Neuron (in vitro differentiated cells): ENCODE data around the gene PGRMC2.

Source experiments
- H2AFZ ChIP-seq: one replicate; pipeline ENCODE4 v1.6.1; 2013; ENCODE audit warnings: low read depth, mild to moderate bottlenecking, inconsistent platforms, low read length, moderate library complexity
- H3K27me3 ChIP-seq: one replicate; pipeline ENCODE4 v1.6.1; 2013; ENCODE audit warnings: low read length; ENCODE audit not compliant: insufficient read depth
- H3K36me3 ChIP-seq: one replicate; pipeline ENCODE4 v1.6.1; 2013; ENCODE audit warnings: low read length; ENCODE audit not compliant: insufficient read depth
- H3K4me1 ChIP-seq: one replicate; pipeline ENCODE4 v1.6.1; 2013; ENCODE audit warnings: low read length; ENCODE audit not compliant: insufficient read depth
- H3K4me3 ChIP-seq: 2 replicates; pipeline ENCODE4 v1.5.1; 2013; ENCODE audit warnings: mild to moderate bottlenecking, low read length, moderate library complexity
- H3K9me3 ChIP-seq: one replicate; pipeline ENCODE4 v1.6.1; 2013; ENCODE audit warnings: low read length

The PGRMC2 gene

DNA sequence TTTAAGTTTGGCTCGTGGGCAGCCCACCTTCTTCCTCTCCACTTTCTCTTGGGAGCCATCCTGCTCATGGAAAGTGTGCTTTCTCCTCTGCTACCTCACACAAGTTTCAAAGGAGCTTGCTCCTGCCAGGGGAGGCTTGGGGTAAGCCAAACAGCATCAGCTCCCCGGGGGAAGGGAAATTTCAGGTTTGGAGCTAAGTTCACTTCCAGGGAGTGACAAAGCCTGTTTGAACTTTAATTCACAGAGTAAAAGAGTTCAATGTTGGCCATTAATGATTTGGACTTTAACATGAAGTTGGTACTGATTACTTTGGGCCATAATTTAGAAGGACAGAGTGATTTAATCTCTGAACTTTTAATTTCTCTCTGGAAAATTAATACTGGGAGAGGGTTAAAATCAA, 4.7 kb upstream of the PGRMC2 start:
- Histone ChIP-seq H3K9me3 (no peaks in the 10 kb centered on the region), H3K36me3 (no peaks in the 10 kb centered on the region), H3K4me1 (peaks cover 2% of the 10 kb centered on the region), H2AFZ (no peak overlapping the region), H3K27me3 (no peaks in the 10 kb centered on the region), H3K4me3 (no peak overlapping the region)

DNA sequence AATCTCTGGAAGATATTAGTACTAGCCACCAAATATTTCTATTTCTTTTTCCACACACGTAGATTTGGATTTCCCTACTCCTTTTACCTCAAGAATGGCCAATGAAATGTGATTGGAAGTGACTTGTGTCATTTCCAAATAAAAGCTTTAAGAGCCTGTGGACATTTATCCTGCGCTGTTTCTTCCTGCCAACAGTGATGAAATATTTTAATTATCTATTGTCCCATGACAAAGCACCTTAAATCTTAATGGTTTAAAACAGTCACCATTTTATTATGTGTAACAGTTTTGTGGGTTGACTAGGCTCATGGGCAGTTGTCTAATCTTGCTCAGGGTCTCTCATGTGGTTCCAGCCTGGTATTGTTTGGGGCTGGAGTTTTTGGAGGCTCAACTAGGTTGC, 3.5 kb upstream of the PGRMC2 start:
- Histone ChIP-seq H2AFZ (no peak overlapping the region), H3K9me3 (no peaks in the 10 kb centered on the region), H3K27me3 (no peaks in the 10 kb centered on the region), H3K36me3 (no peaks in the 10 kb centered on the region), H3K4me3 (no peak overlapping the region), H3K4me1 (peaks cover 6% of the 10 kb centered on the region)

DNA sequence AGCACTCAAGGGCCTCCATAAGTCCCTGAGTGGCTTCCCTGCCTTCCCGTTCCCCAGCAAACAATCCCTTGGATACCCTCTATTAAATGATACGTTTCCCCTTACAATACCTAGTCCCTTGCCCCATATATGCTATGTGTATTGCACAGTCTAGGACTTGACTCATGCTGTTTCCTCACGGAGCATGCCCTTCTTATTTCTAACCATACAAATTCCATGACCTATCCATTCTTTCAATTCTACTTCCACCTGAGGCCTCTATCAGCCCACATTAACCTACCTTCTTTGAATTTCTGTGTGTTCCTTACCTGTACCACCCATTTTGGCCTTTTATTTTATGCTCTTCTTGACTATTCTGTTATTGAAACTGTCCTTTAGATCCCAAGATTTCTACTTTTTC, 2.9 kb upstream of the PGRMC2 start:
- Histone ChIP-seq H3K9me3 (no peaks in the 10 kb centered on the region), H3K4me1 (peaks cover 7% of the 10 kb centered on the region), H3K36me3 (no peaks in the 10 kb centered on the region), H2AFZ (no peak overlapping the region), H3K4me3 (no peak overlapping the region), H3K27me3 (no peaks in the 10 kb centered on the region)

DNA sequence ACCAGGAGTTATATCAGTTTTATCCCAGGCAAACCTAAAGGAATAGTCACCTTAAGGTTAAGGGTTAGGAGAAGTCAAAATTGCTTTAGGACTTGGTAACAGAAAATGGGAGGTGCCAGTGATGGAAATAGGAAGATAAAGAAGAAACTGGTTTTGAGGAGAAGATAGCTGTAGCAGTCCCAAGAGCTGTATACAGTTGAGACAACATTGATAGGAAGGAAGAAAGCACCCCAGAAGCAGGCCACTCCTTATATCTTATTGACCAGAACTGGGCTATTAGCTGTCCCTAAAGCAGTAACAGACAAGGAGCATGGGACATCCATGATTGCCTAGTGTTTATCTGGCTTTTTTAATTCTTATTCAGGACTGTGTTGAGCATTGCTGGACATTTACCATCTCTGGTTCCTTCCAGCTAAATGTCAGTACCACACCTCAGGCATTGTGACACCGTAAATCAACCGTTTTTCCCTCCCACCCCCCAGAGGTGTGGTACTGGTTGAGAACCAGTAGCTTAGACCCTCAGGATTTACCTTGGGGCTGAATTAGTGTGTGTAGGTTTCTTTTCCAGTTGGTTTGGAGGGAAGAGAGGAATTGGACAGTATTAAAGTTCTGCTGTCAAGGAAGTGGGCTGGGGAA, 2.0 kb upstream of the PGRMC2 start:
- no peak overlapping the region for H2AFZ ChIP-seq
- no peaks in the 10 kb centered on the region for H3K36me3 ChIP-seq
- no peaks in the 10 kb centered on the region for H3K27me3 ChIP-seq
- no peak overlapping the region for H3K4me3 ChIP-seq
- H3K9me3 ChIP-seq, result no peaks in the 10 kb centered on the region
- peaks cover 9% of the 10 kb centered on the region for H3K4me1 ChIP-seq

DNA sequence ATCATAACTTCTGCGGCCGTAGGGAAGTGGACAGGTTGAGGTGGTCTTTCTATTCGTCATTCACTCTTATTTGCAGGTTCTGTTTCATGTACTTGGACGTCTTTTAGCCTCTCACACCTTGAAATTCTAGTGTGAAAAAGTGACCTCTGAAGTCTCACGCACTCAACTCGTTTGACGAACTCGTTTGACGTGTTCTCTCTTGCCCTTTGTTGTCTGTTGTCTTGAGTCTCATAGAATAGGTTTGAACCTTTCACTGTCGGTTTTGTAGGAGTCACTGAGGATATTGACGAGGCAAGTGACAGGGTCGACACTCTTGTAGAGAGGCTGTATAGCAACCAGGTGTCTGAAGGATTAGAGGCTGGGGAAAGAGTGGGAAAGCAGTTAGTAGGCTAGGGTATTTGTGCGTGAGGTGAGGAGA, 1.1 kb upstream of the PGRMC2 start:
- Histone ChIP-seq H3K27me3 (no peaks in the 10 kb centered on the region), H2AFZ (peak overlapping the region; percentile 76), H3K9me3 (no peaks in the 10 kb centered on the region), H3K4me3 (peak overlapping the region; percentile 68), H3K36me3 (peaks cover 6% of the 10 kb centered on the region), H3K4me1 (peaks cover 9% of the 10 kb centered on the region)

DNA sequence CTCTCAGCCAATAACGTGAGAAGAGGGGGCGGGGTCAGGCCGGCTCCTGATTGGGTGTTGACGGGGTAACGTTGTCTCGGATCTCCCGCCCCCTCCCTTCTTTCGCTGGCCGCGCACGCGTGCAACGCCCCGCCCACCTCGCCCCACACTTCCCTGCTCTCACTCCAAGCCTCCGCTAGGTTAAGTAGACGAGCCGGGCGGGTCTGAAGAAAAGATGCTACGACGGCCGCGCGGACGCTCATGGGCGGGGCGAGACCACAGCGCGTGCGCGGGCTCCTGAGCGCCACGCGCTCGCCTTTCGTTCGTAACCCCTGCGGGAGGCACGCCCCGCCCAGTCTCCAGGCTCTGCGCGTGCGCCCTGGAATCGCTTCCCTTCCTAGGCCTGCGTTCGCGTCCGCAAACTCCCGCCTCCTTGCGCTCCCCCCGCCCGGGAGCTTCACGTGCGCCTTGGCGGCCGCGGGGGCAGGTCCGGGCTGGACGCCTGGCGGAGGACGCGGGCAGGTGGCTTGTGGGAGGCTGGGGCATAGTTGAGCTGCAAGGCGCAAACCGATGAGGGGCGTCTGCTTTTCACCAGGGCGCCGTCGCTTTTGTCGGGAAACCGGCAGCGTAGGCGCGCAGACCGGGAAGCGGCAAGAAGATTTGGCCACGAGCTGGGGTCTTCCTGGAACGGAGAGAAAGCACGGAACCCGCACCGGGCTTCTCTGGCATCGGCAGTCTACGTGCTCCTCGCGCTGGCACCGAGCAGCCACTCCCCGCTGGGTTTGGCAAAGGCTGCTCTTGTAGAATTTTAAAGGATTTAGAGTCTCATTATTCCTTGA, 467 bp upstream of the PGRMC2 start:
- Histone ChIP-seq H3K4me1 (peaks cover 9% of the 10 kb centered on the region), H3K27me3 (no peaks in the 10 kb centered on the region), H3K36me3 (peaks cover 6% of the 10 kb centered on the region), H3K4me3 (peak overlapping the region; percentile 68), H2AFZ (peak overlapping the region; percentile 76), H3K9me3 (no peaks in the 10 kb centered on the region)

DNA sequence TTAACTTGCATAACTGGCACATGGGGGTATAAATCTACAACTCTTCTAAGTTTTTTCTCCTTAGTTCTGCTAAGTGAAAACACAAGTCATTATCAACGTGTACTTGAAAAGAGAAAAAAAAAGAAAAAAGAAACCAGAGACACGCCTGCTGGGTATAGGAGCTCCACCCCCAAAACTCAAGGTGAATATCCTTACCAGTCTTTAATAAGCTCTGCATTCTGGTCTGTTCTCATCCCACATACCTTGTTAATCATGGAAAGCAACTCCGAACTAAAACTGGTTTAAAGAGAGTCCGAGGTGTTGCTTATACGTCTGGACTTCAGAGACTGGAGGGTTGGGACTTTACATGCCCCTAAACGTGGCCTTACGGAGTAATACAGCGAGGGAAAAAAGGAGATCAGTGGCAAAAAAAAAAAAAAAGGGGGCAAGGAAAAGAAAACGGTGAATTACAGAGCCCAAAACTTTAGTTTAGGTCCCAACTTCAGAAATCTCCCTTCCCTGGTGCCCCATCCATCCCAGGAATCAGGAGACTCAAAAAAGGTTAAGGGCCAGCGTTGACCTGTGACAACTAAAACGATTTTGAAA, 1.0 kb downstream of the PGRMC2 start:
- Histone ChIP-seq H3K27me3 (no peaks in the 10 kb centered on the region), H2AFZ (peak overlapping the region; percentile 56), H3K9me3 (no peaks in the 10 kb centered on the region), H3K4me3 (peak overlapping the region; percentile 98), H3K36me3 (peaks cover 6% of the 10 kb centered on the region), H3K4me1 (peaks cover 9% of the 10 kb centered on the region)

DNA sequence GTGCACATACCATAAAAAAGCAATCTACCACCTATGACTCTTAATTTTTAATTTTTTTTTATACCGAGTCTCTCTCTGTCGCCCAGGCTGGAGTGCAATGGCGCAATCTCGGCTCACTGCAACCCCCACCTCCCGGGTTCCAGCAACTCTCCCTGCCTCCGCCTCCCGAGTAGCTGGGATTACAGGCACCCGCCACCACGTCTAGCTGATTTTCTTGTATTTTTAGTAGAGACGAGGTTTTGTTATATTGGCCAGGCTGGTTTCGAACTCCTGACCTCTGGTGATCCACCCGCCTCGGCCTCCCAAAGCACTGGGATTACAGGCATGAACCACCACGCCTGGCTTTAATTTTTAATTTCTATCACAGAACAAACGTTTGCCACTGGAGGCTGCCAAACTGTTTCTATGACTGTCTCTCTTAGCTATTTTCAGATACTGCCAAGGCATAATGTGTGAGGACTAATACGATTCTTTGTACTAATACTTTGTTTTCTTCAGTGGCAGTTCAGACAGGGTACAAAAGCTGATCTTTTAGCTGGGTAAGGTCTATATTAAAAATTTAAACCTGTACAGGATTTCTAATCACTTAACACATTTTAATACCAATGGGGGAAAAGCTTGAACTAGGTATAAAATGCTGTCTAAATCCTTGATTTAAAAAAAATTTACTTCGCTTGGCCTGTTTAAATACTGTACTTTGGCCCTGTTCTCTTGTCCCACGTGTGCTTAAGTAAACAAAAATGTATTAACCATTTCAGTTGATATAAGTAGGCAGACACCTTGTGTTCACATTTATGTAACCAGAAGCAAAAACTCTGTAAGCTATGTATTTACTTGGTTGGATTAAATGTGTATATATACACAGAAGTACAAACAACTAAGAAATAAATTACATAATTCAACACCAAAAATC, 2.3 kb downstream of the PGRMC2 start:
- Histone ChIP-seq H3K36me3 (peaks cover 6% of the 10 kb centered on the region), H3K9me3 (peaks cover 2% of the 10 kb centered on the region), H2AFZ (no peak overlapping the region), H3K4me1 (peaks cover 9% of the 10 kb centered on the region), H3K27me3 (no peaks in the 10 kb centered on the region), H3K4me3 (peak overlapping the region; percentile 98)

DNA sequence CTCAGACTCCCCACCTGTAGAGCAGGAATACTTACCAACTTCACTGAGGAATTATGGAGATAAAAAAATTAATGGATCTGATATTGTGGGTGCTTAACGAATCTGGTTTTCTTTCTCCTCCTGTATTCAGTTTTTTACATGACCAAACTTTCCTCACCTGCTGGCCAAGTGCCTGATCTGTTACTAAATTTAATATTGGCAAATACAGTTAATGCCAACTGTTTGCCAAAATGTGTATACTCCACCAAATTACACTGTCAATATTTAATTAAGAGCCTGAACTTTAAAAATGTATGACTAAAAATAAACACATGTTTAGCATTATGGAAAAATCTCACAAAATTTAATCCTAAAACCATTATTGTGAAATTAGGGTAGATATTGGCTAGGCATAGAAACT, 3.3 kb downstream of the PGRMC2 start:
- Histone ChIP-seq H3K4me3 (no peak overlapping the region), H3K36me3 (peaks cover 6% of the 10 kb centered on the region), H3K9me3 (peaks cover 2% of the 10 kb centered on the region), H3K27me3 (no peaks in the 10 kb centered on the region), H2AFZ (no peak overlapping the region), H3K4me1 (peaks cover 9% of the 10 kb centered on the region)

DNA sequence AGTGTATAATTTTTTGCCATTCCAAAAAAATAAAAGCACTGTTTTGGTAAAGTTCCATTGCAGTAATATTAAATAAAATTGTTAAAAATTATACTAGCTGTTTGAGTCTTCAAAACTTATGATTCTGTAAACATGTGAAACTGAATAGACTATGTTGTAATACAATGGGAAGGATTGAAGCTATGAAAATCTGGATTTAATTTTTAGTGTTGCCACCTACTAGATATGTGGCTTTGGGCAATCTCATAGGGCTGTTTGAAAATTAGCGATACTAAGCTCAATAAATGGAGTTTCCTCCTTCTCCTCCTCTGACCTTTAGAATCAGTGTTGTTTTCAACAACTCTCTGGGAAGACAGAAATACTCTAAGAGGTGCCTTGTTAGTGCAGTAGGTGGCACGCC, 4.5 kb downstream of the PGRMC2 start:
- Histone ChIP-seq H3K27me3 (no peaks in the 10 kb centered on the region), H3K9me3 (peaks cover 2% of the 10 kb centered on the region), H3K4me1 (peaks cover 9% of the 10 kb centered on the region), H2AFZ (no peak overlapping the region), H3K36me3 (peaks cover 6% of the 10 kb centered on the region), H3K4me3 (no peak overlapping the region)

DNA sequence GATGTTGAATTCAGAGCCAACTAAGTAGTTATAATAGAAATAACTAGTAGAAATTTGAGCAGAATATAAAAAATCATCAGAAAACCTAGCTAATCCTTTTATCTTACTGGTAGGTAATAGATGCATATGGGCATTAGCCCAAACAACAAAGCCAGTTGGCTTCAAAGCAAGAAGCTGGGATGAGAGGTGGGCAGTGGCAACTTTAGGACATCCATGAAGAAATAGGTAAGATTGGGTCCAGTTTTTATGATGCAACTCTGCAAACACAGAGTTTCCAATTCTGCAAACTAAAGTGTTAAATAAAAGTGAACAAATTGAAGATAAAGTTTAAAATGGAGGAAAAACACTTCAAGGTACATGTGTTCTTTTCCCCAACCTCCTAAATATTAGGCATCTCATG, 5.1 kb downstream of the PGRMC2 start:
- peaks cover 6% of the 10 kb centered on the region for H3K36me3 ChIP-seq
- peaks cover 2% of the 10 kb centered on the region for H3K9me3 ChIP-seq
- H2AFZ ChIP-seq, result no peak overlapping the region
- H3K4me1 ChIP-seq, result peaks cover 9% of the 10 kb centered on the region
- no peak overlapping the region for H3K4me3 ChIP-seq
- H3K27me3 ChIP-seq, result no peaks in the 10 kb centered on the region

DNA sequence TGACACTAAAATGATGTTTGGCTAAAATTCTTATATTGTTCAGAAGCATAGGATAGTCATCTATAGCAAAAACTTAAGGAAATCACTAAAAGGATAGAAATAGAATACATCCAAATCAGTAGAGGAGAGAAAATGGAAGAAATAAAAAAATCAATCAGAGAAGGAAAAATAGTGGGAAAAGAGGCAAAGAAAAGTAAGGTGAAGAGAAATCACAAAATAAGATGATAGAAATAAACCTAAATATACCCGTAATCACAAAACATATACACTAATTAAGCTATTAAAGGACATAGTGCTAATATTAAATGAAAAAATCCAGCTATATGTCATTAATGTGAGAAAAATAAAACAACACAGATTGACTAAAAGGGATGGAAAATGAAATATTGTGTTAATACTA, 6.3 kb downstream of the PGRMC2 start:
- Histone ChIP-seq H3K4me1 (peaks cover 4% of the 10 kb centered on the region), H3K4me3 (no peak overlapping the region), H2AFZ (no peak overlapping the region)

More for the DNA sequence above, 6.3 kb downstream of the PGRMC2 start:
- Histone ChIP-seq H3K36me3 (peaks cover 6% of the 10 kb centered on the region), H3K27me3 (no peaks in the 10 kb centered on the region), H3K9me3 (peaks cover 2% of the 10 kb centered on the region)
